NCI-H1092 treated with DMSO at 0.1 percent for 48 hours (cell line): ENCODE results near the gene TMEM244.
"Not testable (repeated sequence)": the region's sequence is repeated elsewhere in the genome, so short reads cannot be mapped to it uniquely, and the experiment has no call there.

ENCODE experiments used
- DNase-seq: peaks from one replicate; lab custom pipeline; 2025; lab: John Stamatoyannopoulos, UW

TMEM244 gene

GRCh38 chr6:129860908-129861665 is at the start of gene TMEM244:
TSS of gene TMEM244 (minus strand) at chr6:129861315. CDS start at chr6:129861188, 127 bp downstream.
- peak; percentile 0 for DNase-seq

GRCh38 chr6:129908858-129909257 is 47.7 kb upstream of the TMEM244 start:
- DNase-seq, result no peak

- no peak for DNase-seq
These were observed 47.2 kb upstream of the TMEM244 start for GRCh38 chr6:129908356-129908755.

- no peak for DNase-seq
These were observed 45.5 kb upstream of the TMEM244 start for GRCh38 chr6:129906515-129907077.

GRCh38 chr6:129903082-129903481 is 42.0 kb upstream of the TMEM244 start:
- DNase-seq, result no peak

- DNase-seq, result no peak
These were observed 41.6 kb upstream of the TMEM244 start for GRCh38 chr6:129902681-129903080.

GRCh38 chr6:129901910-129902309 is 40.8 kb upstream of the TMEM244 start:
- DNase-seq, result no peak

- DNase-seq, result no peak
These were observed 34.6 kb upstream of the TMEM244 start for GRCh38 chr6:129895692-129896091.

GRCh38 chr6:129894921-129895320 is 33.8 kb upstream of the TMEM244 start:
- no peak for DNase-seq

- DNase-seq, result no peak
These were observed 32.5 kb upstream of the TMEM244 start for GRCh38 chr6:129893640-129894039.

- DNase-seq, result no peak
These were observed 29.6 kb upstream of the TMEM244 start for GRCh38 chr6:129890701-129891100.

GRCh38 chr6:129890164-129890563 is 29.0 kb upstream of the TMEM244 start:
- no peak for DNase-seq

- no peak for DNase-seq
These were observed 28.5 kb upstream of the TMEM244 start for GRCh38 chr6:129889580-129889979.

GRCh38 chr6:129886401-129887155 is 25.5 kb upstream of the TMEM244 start:
- no peak for DNase-seq

GRCh38 chr6:129884211-129884610 is 23.1 kb upstream of the TMEM244 start:
- DNase-seq, result no peak

- DNase-seq, result no peak
These were observed 21.5 kb upstream of the TMEM244 start for GRCh38 chr6:129882510-129883023.

GRCh38 chr6:129877894-129878293 is 16.8 kb upstream of the TMEM244 start:
- not testable (repeated sequence) for DNase-seq

GRCh38 chr6:129875610-129876520 is 14.8 kb upstream of the TMEM244 start:
- no peak for DNase-seq

- DNase-seq, result no peak
These were observed 13.7 kb upstream of the TMEM244 start for GRCh38 chr6:129874837-129875236.

- DNase-seq, result no peak
These were observed 11.5 kb upstream of the TMEM244 start for GRCh38 chr6:129872586-129872985.

GRCh38 chr6:129871221-129871620 is 10.1 kb upstream of the TMEM244 start:
- no peak for DNase-seq

- DNase-seq, result no peak
These were observed 6.3 kb upstream of the TMEM244 start for GRCh38 chr6:129867403-129867802.
